GM19023 (cell line): ENCODE results near the gene MPRIP.
A peak's percentile ranks its signal among the peaks of the same experiment; 100 is the strongest.

ENCODE experiments used
- ATAC-seq: cut with Tn5 transposase; IDR thresholded peaks from one replicate; pipeline ENCODE4 v1.9.1; 2021; ENCODE audit warnings: mild to moderate bottlenecking, moderate library complexity; ENCODE audit not compliant: unreplicated experiment

Gene MPRIP

DNA sequence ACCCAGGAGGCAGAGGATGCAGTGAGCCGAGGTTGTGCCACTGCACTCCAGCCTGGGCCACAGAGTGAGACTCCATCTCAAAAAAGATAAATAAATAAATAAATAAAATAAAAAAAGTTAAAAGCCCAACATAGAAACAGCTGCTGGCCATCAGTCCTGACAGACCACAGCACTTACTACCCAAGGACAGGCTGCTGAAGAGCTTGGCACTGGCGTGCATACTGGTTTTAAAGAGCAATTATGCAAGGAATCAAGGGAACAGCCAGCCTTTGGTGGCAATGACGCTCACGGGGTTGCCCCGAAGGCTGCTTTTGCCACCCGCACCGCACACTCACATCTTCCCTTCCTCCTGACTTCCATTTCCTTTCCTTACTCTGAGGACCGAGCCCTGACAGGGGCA is 159.7 kb downstream of the MPRIP start:
- ATAC-seq, result no peak

- ATAC-seq, result no peak
Observed at GRCh38 chr17:17203173-17203730, 161.0 kb downstream of the MPRIP start.

DNA sequence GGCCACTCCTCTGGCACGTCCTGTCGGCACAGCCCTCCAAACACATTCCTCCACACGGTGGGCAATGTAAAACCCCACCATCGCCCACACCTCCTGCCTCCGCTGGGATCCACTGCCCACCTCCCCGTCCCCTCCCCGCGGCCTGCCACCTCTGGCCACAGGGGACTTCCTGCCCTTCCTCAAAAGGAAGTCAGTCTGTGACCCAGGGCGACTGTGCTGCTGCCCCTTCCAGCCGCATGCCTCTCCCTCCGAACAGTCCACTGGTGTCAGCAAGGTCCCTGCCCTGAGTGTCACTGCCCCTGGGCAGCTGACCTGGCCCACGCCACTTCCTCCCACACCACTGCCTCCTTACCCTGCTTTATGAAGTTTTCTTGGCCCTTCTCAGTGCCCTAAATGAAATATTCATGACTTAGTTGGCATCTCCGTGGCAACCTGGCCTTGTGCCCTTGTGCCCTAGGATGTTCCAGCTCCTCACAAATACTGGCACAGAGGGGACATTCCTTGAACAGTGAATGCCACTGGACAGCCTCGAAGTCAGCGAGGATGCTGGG is 161.9 kb downstream of the MPRIP start:
- no peak for ATAC-seq

GRCh38 chr17:17204635-17205231 is 162.5 kb downstream of the MPRIP start:
- no peak for ATAC-seq

DNA sequence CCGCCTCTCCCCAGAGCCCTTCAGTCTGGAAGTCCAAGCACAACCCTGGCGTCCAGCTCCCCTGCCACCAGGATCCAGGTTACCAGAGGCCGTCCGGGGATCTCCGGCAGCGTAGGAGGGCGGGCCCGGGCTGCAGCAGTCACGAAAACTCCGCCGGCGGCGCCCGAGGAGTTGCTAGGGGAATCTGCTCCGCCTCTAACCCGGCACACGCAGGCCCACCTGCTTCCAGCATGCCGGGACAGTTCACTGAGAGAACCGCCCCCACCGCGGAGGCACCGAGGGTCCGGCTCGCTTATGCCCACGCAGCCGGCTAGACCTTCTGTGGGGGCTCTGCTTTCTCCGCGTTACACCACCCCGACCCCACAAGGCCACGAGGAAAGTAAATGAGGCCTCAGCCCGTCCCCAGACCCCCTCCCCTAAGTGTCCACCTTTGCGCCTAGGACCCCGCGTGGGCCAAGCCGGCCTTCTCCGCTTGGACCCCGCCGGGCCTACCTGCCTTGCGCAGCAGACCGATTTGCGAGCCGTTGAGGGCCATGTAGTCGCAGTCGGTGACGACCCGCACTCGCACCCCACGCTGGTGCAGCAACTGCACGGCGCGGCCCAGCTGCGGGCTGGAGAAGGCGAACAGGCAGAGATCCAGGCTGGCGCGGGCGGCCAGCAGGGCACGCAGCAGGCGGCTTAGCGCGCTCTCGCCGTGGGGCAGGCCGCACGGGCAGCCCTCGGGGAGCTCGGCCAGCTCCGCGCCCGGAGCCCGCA is 163.3 kb downstream of the MPRIP start:
- peak; percentile 46 for ATAC-seq

DNA sequence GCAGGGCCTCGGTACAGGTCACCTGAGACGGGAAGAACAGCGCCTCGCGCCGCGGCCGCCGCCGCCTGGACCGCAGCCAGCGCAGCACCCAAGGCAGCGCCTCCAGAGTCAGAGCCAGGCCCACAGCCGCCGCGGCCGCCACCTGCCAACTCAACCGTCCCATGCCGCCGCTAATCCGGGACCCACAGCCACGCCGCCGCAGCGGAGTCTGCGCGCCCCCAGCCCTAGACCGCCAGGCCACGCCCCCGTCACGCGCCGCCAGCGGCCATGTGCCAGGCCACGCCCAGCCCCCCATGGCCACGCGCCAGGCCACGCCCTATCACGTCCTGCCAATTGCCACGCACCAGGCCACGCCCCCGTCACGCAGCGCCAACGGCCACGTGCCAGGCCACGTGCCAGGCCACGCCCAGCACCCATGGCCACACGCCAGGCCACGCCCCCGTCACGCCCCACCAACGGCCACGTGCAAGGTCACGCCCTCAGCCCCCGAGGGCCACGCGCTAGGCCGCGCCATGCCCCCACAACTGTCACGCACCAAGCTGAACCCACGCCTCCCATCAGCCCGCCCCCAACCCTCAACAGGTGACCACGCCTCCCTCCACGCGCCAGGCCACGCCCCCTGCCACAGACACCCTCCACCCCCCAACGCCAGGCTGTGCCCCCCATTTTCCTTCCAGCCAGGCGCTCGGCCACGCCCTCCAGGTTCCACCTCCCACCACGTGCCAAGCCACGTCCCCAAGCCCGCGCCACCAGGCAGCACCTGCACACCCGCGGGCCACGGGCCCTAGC is 164.1 kb downstream of the MPRIP start, which contains the start of gene PLD6:
Gene PLD6, minus strand, starts transcription at position 210 of the 789 bp plus-strand sequence. Its CDS starts 47 bp downstream, at position 163.
- peak; percentile 59 for ATAC-seq

DNA sequence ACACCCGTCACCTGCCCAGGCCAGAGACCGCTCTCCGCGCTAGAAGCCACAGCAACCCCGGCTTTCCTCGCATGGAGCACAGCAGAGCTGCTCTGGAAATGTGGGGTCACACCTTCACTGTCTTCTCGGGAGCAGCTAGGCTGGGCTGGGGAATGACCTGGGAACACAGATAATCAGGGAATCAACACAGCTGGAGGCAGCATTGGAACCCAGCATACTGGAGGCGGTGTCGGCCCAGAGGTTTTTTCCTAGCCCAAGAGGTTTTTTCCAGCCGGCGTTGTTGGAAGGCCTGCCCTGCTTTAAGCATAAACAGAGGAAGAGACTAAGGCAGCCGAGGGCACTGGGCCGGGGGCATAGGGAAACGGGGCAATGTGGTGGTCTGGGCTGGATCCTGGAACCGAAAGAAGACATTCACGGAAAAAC is 164.7 kb downstream of the MPRIP start:
- ATAC-seq, result no peak

DNA sequence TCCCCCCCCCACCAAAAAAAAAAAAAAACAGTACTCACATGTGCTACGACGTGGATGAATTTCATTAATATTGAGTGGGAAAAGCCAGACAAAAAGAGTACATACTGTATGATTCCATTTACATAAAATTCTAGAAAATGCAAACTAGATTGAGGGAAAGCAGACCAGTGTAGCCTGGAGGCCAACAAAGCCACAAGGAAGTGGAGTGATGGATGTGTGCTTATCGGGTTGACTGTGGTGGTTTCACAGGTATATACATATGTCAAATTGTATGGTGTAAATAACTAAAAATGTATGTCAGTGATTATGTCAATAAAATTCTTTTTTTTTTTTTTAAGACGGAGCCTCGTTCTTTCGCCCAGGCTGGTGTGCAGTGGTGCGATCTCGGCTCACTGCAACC is 165.7 kb downstream of the MPRIP start:
- ATAC-seq, result no peak

- ATAC-seq, result no peak
Observed at GRCh38 chr17:17213775-17214174, 171.5 kb downstream of the MPRIP start.

DNA sequence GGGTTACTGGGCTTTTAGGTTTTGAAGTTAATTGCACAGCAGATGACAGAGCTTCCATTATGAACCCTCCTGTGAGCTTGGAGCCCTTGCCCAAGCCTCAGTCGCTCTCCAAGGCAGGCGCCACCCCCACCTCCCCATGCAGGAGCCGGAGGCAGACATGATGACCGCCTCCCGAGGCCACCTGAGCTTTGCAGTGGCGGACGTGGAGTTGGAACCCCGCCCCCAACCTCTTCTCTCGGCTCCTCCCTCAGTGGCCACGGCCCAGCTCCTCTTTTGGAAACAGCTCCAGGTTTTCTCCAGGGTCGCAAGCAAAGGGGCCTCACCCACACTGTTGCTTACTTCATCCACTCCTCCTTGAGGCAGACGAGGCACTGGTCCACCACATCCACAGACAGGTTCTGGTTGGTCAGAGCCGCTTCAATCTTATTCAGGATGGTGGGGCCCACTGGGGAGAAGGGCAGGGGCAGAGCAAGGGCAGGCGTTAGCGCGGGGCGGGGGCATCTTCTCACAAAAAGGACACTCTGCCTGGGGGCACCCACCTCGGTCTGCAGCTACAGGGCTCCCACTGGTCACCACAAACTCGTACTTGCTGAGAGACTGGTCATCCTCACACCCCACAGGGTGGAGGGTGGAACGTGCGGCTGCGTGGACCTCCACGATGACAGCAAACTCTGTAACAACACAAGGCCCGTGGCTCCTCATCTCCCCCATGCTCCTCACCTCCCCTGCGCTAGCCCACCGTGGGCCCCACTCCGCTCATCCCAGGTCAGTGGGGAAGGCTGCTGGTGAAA is 172.6 kb downstream of the MPRIP start:
- ATAC-seq, result no peak

- no peak for ATAC-seq
Observed at GRCh38 chr17:17215575-17215974, 173.3 kb downstream of the MPRIP start.

GRCh38 chr17:17216236-17216635 is 174.0 kb downstream of the MPRIP start:
- no peak for ATAC-seq

GRCh38 chr17:17216776-17217175 is 174.5 kb downstream of the MPRIP start:
- ATAC-seq, result no peak

- ATAC-seq, result no peak
Observed at GRCh38 chr17:17217995-17218394, 175.7 kb downstream of the MPRIP start.

DNA sequence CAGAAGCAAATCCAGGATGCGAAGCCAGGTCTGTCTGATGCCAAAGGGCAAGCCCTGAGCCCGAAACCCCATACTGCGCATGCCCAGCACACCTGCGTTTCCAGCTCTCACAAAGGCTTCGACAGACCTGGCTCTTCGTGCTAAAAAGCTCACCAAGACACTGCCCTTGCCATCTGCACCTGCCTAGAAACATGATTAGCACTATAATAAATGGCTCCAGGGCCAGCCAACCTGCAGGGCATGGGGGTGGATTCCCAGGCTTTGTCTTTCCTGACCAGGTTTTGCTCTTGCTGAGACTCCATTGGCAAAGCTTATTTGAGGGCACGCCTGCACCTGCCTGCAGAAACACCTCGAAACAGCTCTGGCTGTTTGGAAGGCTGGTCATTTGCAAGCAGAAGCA is 178.3 kb downstream of the MPRIP start:
- ATAC-seq, result no peak

- no peak for ATAC-seq
Observed at GRCh38 chr17:17221329-17221728, 179.1 kb downstream of the MPRIP start.

GRCh38 chr17:17223736-17224135 is 181.5 kb downstream of the MPRIP start:
- no peak for ATAC-seq

DNA sequence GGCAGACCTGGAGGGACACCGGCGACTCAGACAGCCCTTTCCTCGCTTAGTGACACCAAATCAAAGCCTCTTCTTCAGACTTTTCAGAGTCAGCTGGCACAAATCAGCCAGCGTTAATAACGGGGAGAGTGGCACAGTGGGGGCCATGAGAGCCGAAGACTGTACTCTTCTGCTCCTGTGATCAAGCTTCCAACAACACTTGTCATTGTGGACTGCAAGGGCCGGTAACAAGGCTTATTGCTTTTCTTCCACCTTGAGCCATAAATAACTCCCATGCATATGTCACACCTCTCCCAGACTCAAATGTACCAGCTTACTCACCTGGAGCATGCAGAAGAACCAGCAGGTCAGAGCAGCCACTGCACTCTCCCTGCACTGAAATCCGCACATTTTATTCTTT is 181.9 kb downstream of the MPRIP start:
- no peak for ATAC-seq

DNA sequence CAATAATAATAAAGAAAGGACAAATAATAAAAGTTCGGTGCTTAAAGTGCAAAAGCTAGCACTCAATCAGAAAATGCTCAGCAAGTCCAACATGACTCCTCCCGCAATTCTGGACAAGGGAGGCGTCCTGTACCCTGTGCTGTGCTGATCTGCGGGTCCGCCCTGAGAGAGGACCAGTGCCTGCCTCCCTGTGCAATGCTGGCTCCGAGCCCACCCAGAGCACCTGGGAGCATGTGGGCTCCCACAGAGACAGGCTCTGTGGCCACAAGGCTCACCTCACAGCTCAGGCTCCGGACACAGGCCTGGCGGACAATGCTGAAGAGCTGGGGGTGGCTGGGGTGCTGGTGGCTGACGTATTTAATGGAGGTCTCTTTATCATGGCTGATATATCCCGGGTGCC is 183.6 kb downstream of the MPRIP start:
- no peak for ATAC-seq
